GM21381 (cell line): ENCODE results near the gene ABLIM3.
"Not testable (repeated sequence)": the region's sequence is repeated elsewhere in the genome, so short reads cannot be mapped to it uniquely, and the experiment has no call there.

ENCODE experiments used
- ATAC-seq: cut with Tn5 transposase; IDR thresholded peaks from one replicate; pipeline ENCODE4 v1.9.1; 2021; ENCODE audit warnings: mild to moderate bottlenecking, moderate library complexity; ENCODE audit not compliant: unreplicated experiment

ABLIM3 gene

DNA sequence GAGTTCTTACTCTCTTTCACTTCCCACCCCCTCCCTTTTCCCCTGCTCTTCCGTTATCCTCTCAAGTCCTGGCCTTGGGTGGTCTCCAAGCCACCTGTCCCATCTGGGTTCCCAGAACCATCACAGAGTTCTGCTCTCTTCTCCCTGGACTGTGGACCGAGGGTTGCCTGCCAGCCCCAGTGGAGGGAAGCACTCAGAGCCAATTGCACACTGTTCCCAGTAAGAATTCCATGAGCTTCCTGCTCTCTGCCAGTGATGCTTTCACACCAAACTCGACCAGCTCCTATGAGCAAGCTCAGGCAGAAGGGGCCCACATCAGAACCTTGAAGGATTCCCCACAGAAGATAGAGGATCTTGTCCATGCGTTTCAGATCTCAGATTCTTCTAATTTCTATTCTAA lies 110.3 kb downstream of the ABLIM3 start:
- ATAC-seq = no peak

DNA sequence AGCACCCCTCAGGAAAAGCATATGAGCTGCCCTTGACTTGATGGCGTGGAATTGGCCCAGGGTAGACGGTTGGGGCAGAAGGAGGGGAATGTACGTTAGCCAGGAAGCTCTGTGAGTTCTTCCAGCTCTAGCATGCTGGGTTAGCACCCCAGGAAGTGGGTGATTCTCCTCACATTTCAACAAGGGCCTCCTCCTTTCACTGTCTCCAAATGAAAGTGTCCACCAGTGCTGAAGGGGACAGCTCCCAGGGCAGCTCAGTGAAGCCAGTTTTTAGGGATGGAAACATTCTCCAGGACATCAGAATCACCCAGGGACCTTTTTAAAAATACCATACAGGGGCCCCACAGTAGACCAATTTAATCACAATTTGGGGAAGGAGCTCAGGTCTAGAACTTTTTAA lies 113.2 kb downstream of the ABLIM3 start:
- no peak for ATAC-seq

DNA sequence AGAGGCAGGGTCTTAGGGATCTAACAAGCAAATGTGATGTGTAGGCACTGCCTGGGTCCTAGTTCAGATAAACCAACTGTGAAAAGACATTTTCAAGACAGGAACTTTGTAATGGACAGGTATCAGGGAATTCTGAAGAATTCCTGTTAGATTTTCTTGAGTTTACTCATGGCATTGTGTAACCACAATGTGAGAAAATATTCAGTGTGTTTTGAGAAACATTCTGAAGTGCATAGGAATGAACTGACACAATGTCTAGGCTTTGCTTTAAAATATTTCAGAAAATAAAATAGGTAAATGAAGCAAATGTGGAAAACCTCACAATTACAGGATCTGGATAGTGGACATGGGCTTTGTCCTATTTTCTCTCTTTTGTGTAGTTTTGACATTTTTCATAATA lies 115.2 kb downstream of the ABLIM3 start:
- no peak for ATAC-seq

DNA sequence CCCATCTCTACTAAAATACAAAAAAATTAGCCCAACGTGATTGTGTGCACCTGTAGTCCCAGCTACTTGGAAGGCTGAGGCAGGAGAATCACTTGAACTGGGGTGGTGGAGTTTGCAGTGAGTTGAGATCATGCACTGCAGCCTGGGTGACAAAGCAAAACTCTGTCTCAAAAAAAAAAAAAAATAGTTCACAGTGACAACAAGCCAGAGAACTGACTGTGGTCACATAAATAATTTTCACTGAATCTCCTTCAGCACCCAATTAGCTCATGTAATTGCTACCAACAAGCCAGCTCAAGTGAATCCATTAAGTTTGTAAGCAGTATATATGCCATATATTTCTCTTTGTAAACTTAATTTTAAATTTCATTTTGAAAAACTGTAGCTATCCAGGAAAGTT lies 115.8 kb downstream of the ABLIM3 start:
- ATAC-seq = no peak

DNA sequence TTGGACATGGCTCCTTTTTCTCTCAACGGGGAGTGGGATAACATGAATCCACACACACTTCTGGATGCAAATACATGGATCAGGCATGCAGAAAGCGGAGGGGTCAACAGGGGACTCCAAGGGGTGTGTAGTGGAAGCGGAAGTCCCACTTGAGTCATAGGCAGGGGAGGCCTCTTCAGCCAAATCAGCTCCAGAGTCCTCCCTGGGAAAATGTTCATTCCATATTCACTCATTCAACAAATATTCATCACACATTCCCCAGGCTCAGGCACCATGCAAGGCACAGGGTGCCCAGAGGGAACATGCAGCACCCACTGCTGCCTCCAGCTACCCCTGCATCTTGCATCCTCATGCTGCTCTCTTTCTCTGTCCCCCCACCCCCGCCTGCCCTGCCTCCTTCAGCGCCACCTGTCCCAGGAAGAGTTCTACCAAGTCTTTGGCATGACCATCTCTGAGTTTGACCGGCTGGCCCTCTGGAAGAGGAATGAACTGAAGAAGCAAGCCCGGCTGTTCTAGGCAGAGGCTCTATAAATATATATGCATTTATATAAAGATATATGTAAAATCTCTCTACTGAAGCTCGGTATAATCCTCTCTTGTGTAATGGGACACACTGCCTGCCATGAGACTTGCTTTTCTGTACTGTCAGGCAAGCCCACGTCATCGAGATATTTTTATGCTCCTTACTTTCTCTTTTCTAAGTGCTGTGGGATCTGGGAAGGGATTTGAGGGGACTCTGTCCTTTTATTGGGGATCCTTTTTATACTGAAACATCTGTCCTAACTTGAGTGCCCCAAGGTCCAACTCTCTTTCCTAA lies 116.8 kb downstream of the ABLIM3 start:
- ATAC-seq = no peak

DNA sequence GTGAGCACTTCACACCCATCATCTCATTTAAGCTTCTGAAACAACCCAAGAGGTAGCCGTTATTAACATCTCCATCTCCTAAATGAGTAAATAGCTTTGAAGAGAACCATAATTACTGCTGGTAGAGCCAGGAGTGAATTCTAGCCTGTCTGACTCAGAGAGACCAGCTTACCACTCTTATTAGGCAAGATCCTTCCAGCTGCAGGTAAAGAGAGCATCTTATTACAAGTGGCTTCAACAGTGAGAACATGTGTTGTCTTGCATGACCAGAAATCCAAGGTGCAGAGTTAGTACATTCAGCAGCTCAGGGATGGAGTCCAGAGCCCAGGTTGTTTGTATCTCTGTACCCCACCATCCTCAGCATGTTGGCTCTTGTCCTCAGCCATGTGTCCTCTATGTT lies 119.5 kb downstream of the ABLIM3 start:
- ATAC-seq = no peak

DNA sequence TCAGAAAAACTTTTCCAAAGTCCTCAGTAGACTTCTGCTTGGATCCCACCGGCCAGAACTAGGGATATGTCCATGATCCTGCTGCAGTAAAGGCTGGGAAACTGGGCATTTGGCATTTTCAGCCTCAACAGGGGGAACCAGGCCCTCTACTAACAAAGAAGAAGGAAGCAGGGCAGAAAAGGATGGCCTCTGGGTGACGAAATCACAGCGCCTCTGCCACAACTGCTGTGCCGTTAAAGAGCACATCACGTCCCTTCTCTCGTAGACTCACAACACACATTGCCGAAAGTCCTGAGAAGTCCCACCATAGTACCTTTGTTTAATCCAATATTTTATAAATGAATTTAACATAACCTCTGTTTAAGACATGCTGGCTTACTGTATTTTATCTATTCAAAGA lies 120.0 kb downstream of the ABLIM3 start:
- no peak for ATAC-seq

DNA sequence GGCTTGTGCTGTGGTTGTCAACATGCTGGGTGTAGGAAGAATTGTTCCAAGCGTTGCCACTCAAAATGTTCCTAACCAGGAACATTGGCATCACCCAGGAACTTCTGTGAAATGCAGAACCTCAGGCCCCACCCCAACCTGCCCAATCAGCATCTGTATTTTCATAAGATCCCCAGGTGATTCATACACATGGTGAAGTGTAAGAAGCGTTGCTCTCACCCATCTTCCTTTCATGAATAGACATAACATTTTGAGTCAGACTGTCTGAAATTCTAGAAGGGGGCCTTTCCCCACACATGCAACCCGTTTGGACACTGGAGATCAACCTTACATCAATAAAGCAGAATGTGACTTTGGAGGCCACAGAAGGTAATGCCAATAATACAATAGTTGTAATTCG lies 121.0 kb downstream of the ABLIM3 start:
- ATAC-seq = no peak

DNA sequence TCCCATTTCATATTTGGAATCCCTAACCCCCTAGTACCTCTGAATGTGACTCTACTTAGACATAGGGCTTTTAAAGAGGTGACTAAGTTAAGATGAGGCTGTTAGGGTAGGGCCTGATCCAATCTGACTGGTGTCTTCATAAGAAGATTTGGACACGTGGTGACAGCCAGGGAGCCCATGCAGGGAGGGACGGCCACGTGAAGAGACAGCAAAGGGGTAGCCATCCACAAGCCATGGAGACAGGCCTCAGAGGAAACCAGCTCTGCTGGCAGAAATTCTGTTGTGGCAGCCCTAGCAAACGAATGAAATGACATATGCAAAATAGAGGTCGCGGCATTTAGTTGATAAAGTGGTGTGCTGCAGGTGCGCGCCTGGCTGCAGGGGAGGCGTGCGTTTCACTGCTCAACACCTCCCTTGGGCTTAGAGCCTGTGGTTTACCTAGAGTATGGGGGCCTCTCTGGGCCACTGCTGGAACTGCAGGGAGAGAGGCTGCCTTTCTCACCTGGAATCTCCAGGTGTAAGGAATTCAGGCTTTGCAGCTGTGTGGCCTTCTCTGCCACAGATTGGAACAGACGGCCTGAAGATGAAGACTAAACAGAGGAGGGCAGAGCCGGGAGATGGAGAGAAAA lies 123.3 kb downstream of the ABLIM3 start:
- ATAC-seq = peak; percentile 80

DNA sequence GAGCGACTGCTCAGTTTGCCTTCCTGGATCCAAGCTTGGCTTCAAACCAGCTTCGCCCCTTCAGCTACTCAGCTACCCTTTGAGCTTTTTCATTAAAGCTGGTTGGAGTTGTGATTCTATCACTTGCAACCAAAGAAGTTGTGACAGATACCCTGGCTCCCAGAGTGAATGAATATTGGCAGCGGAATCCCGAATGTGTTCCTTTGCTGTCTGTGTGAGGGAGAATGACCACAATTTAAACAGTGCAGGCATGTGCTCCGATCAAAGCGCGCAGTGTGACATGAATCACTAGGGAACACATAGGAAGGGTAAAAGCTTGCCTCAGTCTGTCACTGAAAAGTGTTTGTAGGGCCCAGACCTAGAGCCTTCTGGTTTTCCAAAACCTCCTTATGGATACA lies 123.8 kb downstream of the ABLIM3 start:
- no peak for ATAC-seq

DNA sequence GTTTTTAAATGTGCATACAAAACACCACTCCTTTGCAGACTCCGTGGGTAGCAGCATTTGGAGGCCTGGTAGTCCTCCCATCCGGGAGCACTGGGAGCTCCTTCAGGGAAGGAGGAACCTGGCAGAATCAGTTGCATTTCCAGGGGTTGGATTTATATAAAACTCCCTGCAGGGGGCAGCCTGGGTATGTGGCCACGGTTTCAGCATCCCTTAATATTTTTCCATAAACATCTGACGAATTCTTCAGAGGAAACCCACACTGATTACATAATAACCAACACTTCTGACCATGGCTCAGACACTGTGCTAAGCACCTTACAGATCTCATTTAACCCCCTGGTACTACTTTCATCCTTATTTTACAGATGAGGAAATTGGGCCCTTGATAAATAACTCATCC lies 124.3 kb downstream of the ABLIM3 start:
- no peak for ATAC-seq

DNA sequence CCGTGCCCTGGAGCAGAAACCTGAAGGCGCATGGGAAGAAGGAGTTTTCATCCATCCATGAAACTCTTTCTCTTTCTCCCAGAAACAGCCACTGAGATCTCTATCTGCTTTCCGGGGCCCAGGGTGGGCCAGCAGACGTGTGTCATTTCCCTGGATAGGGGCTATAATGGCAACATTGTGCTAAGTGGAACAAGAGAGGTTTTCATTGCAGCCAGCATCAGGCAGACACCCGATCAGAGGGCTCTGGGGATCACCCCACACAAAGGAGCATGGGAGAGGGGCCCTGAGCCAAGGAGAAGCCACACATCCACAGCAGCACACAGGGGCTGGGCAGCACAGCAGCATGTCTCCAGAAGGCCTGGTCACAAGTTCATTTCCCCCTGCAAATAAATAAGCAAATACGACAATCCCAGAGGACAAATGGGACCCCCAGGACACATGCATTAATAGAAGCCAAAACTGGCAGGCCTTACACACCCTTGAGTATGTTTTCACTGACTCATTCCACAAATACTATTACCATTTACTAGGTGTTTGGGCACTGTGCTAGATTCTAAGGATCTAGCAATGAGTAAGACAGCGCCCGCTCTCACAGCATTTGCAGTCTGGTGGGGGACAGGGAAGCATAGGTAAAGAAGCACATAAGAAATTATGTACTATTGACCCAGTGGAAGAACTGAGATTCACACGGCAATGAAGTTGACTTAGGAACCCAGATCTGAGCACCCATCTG lies 126.1 kb downstream of the ABLIM3 start:
- no peak for ATAC-seq

DNA sequence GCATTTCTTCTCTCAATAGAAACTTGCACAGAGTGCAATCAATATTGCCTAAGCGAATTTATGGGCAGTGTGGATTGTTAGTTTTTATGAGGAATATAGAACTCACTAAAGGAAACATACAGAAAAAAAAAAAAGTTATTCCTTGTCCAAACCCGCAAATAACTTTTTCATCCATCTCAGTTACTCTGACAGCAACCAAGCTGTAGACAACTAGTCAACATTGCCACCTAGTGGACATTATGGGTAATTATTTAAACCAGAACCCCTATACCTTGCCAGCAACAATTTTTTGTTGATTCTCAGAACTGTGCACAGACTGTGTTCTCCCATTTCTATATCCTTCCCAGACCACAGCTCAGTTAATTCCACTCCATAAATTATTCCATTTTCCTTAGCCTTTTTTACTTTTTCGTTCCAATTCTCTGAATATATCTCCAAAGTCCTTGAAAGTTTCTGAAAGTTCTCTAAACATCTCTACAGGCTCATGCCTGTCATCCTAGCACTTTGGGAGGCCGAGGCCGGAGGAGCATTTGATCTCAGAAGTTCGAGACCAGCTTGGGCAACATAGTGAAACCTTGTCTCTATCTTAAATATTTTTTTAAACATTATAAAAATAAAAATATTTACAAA lies 127.8 kb downstream of the ABLIM3 start:
- ATAC-seq = no peak

DNA sequence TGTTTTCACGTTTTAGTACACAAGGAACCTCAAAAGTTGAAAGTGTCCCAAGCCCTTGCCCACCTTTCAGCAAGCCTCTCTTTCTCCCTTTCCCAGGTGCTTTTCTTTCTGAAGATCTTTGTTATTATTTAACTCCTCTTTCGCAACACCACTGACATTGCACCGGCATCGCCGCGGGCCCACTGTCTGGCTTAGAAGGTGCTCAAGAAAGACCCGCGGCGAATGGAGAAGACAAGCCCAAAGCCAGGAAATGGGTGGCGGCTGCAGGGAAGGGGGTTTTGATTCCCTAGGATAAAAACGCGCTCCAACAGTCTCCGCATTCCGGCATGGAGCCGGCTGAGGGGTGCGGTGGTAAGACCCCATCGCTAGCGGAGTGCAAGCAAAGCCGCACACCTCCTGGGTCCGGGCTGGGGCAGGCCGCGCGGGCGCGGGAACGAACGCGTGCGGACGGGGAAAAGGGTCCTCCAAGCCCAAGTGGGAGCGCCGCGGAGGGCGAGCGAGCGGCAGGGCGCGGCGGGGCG lies 130.0 kb downstream of the ABLIM3 start:
- no peak for ATAC-seq

DNA sequence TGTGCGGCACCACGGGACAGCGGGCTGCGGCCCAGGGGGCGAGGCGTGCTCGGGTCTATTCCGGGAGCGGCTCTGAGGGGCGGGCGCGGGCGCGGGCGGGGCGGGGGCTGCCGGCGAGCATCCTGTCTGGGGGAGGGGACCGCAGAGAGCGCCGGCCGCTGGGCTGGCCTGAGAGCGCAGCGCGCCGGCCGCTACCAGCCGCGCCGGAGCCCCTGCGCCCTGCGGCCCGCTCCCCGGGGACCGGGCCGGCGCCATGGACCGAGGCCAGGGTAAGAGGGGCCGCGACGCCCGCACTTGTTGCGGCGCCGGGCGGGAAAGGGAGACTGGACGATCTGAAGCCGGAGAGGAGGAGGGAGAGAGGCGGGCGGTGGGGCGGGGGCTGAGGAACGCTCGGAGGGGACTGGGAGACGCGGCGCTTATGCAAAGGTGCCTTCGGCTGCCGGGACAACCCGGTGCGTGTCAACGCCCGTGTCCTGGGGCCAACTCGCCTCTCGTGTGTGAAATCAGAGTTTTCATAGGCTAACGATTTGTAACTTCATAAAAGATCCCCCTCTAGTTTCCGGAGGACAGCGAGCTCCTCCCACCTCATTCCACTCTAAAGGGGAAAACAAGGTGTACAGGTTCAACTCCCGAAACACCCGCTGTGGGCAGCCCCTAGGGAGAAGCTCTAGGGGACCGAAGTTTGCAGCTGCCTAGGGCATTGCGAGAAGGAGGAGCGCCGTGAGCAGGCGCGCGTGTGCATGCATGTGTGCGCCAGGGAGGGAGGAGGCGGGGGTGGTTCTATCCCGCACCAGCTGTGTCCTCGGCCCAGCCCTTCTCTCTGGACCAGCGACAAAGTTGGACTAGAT lies 130.6 kb downstream of the ABLIM3 start, which contains the start of gene AFAP1L1:
AFAP1L1 (plus strand) TSS at position 144 of the 848 bp plus-strand sequence; CDS start at position 254, 110 bp downstream.
- ATAC-seq = no peak

DNA sequence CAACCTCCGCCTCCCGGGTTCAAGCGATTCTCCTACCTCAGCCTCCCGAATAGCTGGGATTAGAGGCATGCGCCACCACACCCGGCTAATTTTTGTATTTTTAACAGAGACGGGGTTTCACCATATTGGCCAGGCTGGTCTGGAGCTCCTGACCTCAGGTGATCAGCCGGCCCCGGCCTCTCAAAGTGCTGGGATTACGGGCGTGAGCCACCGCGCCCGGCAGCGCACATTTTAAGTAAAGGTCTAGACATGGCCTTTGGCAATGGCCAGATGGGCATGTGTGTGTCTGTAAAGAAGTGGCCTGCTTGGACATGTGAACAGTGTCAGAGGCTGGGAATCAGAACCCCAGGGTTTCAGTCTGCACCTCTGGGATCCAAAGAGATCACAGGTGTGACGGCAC lies 131.5 kb downstream of the ABLIM3 start:
- not testable (repeated sequence) for ATAC-seq

DNA sequence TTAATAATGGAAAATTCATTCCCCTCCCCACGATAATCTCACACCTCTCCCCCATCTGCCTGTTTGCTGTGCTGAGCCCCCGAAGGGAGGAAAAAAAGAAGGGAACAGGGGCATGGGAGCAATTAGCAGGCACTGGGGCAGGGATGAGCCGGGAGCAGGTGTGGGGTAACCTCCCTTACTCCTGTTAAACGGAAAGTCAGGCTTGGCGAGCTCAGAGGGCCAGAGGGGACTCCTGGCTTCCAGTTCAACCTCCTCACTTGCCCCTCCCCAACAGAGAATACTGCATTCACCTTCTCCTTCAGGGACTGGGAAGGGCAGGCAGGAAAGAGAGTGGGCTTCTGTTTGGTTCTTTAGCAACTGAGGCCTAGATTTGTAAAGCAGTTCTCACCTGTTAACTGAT lies 131.9 kb downstream of the ABLIM3 start:
- ATAC-seq = no peak

DNA sequence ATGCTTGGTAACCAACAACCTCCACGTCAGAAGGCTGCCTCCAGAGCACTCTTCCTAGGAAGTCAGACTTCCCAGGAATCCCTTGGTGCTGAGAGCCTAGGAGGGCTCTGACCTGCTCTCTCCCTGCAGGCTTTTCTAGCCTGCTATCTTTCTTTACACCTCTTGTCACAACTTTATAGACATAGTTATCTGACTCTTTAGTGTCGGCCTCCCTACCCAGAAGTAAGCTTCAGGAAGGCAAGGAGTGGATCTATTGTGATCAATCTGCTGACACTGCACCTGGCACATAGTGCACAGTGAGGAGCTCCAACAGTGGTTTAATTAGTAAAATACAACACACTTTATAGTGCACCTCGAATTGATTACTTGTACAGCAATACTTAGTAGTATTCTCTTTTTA lies 132.7 kb downstream of the ABLIM3 start:
- no peak for ATAC-seq

DNA sequence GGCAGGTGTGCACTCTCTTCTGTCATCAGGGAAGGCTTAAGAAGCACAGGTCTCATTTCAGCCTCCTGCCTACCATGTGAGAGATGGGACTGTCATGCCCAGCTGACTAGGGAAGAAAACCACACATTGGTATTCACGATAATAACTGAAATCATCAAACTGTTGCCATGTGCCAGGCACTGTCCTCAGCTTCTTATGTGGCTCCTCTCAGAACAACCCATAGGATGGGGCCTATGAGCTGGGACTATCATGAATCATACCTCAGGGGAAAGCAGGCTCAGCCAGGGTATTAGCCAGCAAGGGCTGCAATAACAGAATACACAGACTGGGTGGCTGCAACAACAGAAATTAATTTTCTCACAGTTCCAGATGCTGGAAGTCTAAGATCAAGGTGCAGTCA lies 133.6 kb downstream of the ABLIM3 start:
- ATAC-seq = no peak

DNA sequence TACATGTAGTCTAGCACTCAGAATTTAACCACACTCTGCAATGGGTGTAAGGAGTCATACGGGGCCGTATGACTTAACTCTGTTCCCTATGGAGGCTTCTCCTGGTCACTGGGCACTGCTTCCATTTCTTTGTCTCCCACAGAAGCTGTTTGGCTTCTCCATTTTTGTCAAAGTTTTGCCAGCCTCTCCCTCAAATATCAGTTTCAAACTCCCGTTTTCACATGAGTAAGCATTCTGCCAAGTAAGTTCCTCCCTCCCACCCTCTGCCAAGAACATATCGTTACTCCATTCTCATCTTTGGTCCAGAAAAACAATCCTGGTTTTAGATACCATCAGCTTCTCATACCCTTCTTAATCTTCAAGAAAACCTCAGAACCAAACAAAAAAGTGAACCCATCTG lies 136.5 kb downstream of the ABLIM3 start:
- ATAC-seq = no peak
